Hematopoietic multipotent progenitor cell treated with erythropoietin and hydrocortisone succinate and interleukin-3 and kit ligand, for 17 days (in vitro differentiated cells): ENCODE data around the gene CEP128.

ENCODE experiments used
- DNase-seq: peaks from one replicate; pipeline ENCODE4 v3.0.0-alpha.2; 2015; ENCODE audit warnings: low spot score

Gene CEP128

GRCh38 chr14:80771201-80771600 is 170.3 kb downstream of the CEP128 start:
- no peak for DNase-seq

GRCh38 chr14:80770114-80770908 is 171.2 kb downstream of the CEP128 start:
- no peak for DNase-seq

GRCh38 chr14:80768646-80769045 is 172.9 kb downstream of the CEP128 start:
- no peak for DNase-seq

GRCh38 chr14:80764921-80765507 is 176.5 kb downstream of the CEP128 start:
- DNase-seq = no peak

- no peak for DNase-seq
Measured at GRCh38 chr14:80764496-80764895, 177.0 kb downstream of the CEP128 start.

- DNase-seq = no peak
Measured at GRCh38 chr14:80762641-80763228, 178.8 kb downstream of the CEP128 start.

- DNase-seq = no peak
Measured at GRCh38 chr14:80754696-80755095, 186.8 kb downstream of the CEP128 start.

GRCh38 chr14:80751285-80751684 is 190.3 kb downstream of the CEP128 start:
- DNase-seq = no peak

GRCh38 chr14:80726211-80726610 is 215.3 kb downstream of the CEP128 start:
- no peak for DNase-seq

GRCh38 chr14:80718940-80719339 is 222.6 kb downstream of the CEP128 start:
- no peak for DNase-seq

- DNase-seq = no peak
Measured at GRCh38 chr14:80714474-80714873, 227.1 kb downstream of the CEP128 start.

GRCh38 chr14:80713076-80713850 is 228.3 kb downstream of the CEP128 start:
- DNase-seq = no peak

- DNase-seq = no peak
Measured at GRCh38 chr14:80705241-80705980, 236.1 kb downstream of the CEP128 start.

- no peak for DNase-seq
Measured at GRCh38 chr14:80700601-80701000, 240.9 kb downstream of the CEP128 start.

- no peak for DNase-seq
Measured at GRCh38 chr14:80699861-80700260, 241.7 kb downstream of the CEP128 start.

- no peak for DNase-seq
Measured at GRCh38 chr14:80698974-80699373, 242.6 kb downstream of the CEP128 start.

GRCh38 chr14:80695869-80696268 is 245.7 kb downstream of the CEP128 start:
- no peak for DNase-seq

GRCh38 chr14:80692903-80693302 is 248.6 kb downstream of the CEP128 start:
- DNase-seq = no peak

- no peak for DNase-seq
Measured at GRCh38 chr14:80681651-80682050, 259.9 kb downstream of the CEP128 start.

- DNase-seq = no peak
Measured at GRCh38 chr14:80679273-80679672, 262.3 kb downstream of the CEP128 start.

GRCh38 chr14:80678436-80678835 is 263.1 kb downstream of the CEP128 start:
- no peak for DNase-seq

GRCh38 chr14:80669426-80669825 is 272.1 kb downstream of the CEP128 start:
- no peak for DNase-seq
